OCI-LY1 (cell line): ENCODE results near the gene SEC14L1.

ENCODE experiments used
- H2AFZ ChIP-seq: fragments of 200-600 bp; sonication (generic), shearing (Covaris generic); 2 replicates; pipeline ENCODE4 v1.6.0; 2014; ENCODE audit warnings: antibody characterized with exemption, mild to moderate bottlenecking, low read length
- H3F3A ChIP-seq: fragments of 200-600 bp; sonication (generic), shearing (Covaris generic); 2 replicates; pipeline ENCODE4 v1.6.0; 2014; ENCODE audit warnings: mild to moderate bottlenecking, antibody characterized with exemption, low read length, moderate library complexity; ENCODE audit not compliant: insufficient read depth
- H3K27ac ChIP-seq: fragments of 200-600 bp; sonication (generic); 2 replicates; pipeline ENCODE4 v1.5.1; 2014; ENCODE audit warnings: low read length, mixed run types, mild to moderate bottlenecking, low read depth; ENCODE audit not compliant: poor library complexity, severe bottlenecking
- H3K27me3 ChIP-seq: fragments of 200-600 bp; sonication (generic); 2 replicates; pipeline ENCODE4 v1.6.0; 2014; ENCODE audit warnings: antibody characterized with exemption, mild to moderate bottlenecking, low read length, moderate library complexity; ENCODE audit not compliant: insufficient read depth
- H3K36me3 ChIP-seq: fragments of 200-600 bp; sonication (generic); 2 replicates; pipeline ENCODE4 v1.6.1; 2014; ENCODE audit warnings: mild to moderate bottlenecking, antibody characterized with exemption, low read length, moderate library complexity, mixed read lengths; ENCODE audit not compliant: insufficient read depth
- H3K4me1 ChIP-seq: fragments of 200-600 bp; sonication (generic); 2 replicates; pipeline ENCODE4 v1.5.1; 2014; ENCODE audit warnings: mild to moderate bottlenecking, low read length, moderate library complexity; ENCODE audit not compliant: insufficient read depth, severe bottlenecking
- H3K4me2 ChIP-seq: fragments of 200-600 bp; sonication (generic), shearing (Covaris generic); 2 replicates; pipeline ENCODE4 v1.6.1; 2014; ENCODE audit warnings: low read length
- H3K4me3 ChIP-seq: fragments of 200-600 bp; sonication (generic); 2 replicates; pipeline ENCODE4 v1.5.1; 2014; ENCODE audit warnings: low read length, low read depth, mild to moderate bottlenecking, mixed read lengths; ENCODE audit not compliant: poor library complexity, severe bottlenecking
- H3K79me2 ChIP-seq: fragments of 200-600 bp; shearing (Covaris generic); 2 replicates; pipeline ENCODE4 v1.6.1; 2016; ENCODE audit warnings: mixed run types, low read length, mixed read lengths; ENCODE audit not compliant: insufficient read depth
- H3K9ac ChIP-seq: fragments of 200-600 bp; sonication (generic), shearing (Covaris generic); 2 replicates; pipeline ENCODE4 v1.6.1; 2014; ENCODE audit warnings: mild to moderate bottlenecking, low read length, mixed read lengths
- H3K9me2 ChIP-seq: fragments of 200-600 bp; sonication (generic), shearing (Covaris generic); 2 replicates; pipeline ENCODE4 v1.6.1; 2014; ENCODE audit warnings: low read depth, mild to moderate bottlenecking, low read length, mixed read lengths
- H3K9me3 ChIP-seq: fragments of 200-600 bp; shearing (Covaris generic); 2 replicates; pipeline ENCODE4 v1.6.1; 2014; ENCODE audit warnings: low read length, mixed read lengths
- H4K20me1 ChIP-seq: fragments of 200-600 bp; sonication (generic), shearing (Covaris generic); 2 replicates; pipeline ENCODE4 v1.6.0; 2016; ENCODE audit warnings: mild to moderate bottlenecking, low read length; ENCODE audit not compliant: insufficient read depth
- CTCF ChIP-seq: fragments of 200-600 bp; sonication (generic), shearing (Covaris generic); IDR thresholded peaks from 2 replicates; pipeline ENCODE4 v1.5.1; 2017; ENCODE audit warnings: mild to moderate bottlenecking, antibody characterized with exemption, low read length, moderate library complexity, mixed read lengths
- EZH2 ChIP-seq: fragments of 200-600 bp; sonication (generic), shearing (Covaris generic); IDR thresholded peaks from 2 replicates; pipeline ENCODE4 v1.8.0; 2017; ENCODE audit warnings: borderline replicate concordance, mixed run types, mild to moderate bottlenecking, antibody characterized with exemption, low read length, moderate library complexity, mixed read lengths

The SEC14L1 gene

GRCh38 chr17:77229786-77230435 is 89.1 kb downstream of the SEC14L1 start:
- peaks cover 4% of the 10 kb centered on the region; the same call in 1 of the 2 replicates for H3K36me3 ChIP-seq
- H3K27me3 ChIP-seq, result no peaks in the 10 kb centered on the region
- no peak for TF ChIP-seq EZH2
- TF ChIP-seq CTCF, result no peak
- no peaks in the 10 kb centered on the region for H3K79me2 ChIP-seq
- H3K27ac ChIP-seq, result no peak overlapping the region
- no peak overlapping the region for H2AFZ ChIP-seq
- H3F3A ChIP-seq, result no peaks in the 10 kb centered on the region
- no peak overlapping the region for H3K4me2 ChIP-seq
- H3K4me3 ChIP-seq, result no peak overlapping the region
- no peaks in the 10 kb centered on the region for H3K9me2 ChIP-seq
- H3K9ac ChIP-seq, result no peak overlapping the region
- no peaks in the 10 kb centered on the region for H3K9me3 ChIP-seq
- peaks cover 12% of the 10 kb centered on the region for H3K4me1 ChIP-seq
- no peaks in the 10 kb centered on the region for H4K20me1 ChIP-seq

- Histone ChIP-seq H3K9me3 (no peaks in the 10 kb centered on the region), H3K4me3 (no peak overlapping the region), H3K9me2 (no peaks in the 10 kb centered on the region), H3K79me2 (no peaks in the 10 kb centered on the region), H3K36me3 (no peaks in the 10 kb centered on the region), H4K20me1 (no peaks in the 10 kb centered on the region), H3K27ac (no peak overlapping the region), H2AFZ (no peak overlapping the region), H3K4me2 (no peak overlapping the region), H3K4me1 (peaks cover 17% of the 10 kb centered on the region), H3K27me3 (no peaks in the 10 kb centered on the region), H3F3A (no peaks in the 10 kb centered on the region), H3K9ac (no peak overlapping the region)
- no peak for TF ChIP-seq EZH2
Measured at GRCh38 chr17:77230436-77230830, 89.7 kb downstream of the SEC14L1 start.

- TF ChIP-seq EZH2 (no peak), CTCF (no peak)
Measured at GRCh38 chr17:77231076-77231871, 90.5 kb downstream of the SEC14L1 start.

More at GRCh38 chr17:77231076-77231871, 90.5 kb downstream of the SEC14L1 start:
- Histone ChIP-seq H2AFZ (no peak overlapping the region), H3F3A (no peaks in the 10 kb centered on the region), H3K79me2 (no peaks in the 10 kb centered on the region), H3K9ac (no peak overlapping the region), H3K9me3 (no peaks in the 10 kb centered on the region), H3K4me1 (peaks cover 26% of the 10 kb centered on the region), H3K36me3 (no peaks in the 10 kb centered on the region; the same call in 1 of the 2 replicates), H3K4me2 (no peak overlapping the region), H3K9me2 (no peaks in the 10 kb centered on the region), H3K27ac (no peak overlapping the region), H3K27me3 (no peaks in the 10 kb centered on the region), H4K20me1 (no peaks in the 10 kb centered on the region), H3K4me3 (no peak overlapping the region)
